Left renal pelvis (tissue), 4 donors: ENCODE measurements around the gene WWOX. TPM values are rescaled to one million over a fixed set of nuclear protein-coding genes. Genes with fewer than 3 reads are reported as not detected.

Source experiments
- DNase-seq, 4 donors: peaks; one replicate each; pipeline ENCODE4 v3.0.0-alpha.2; 2013; ENCODE audit warnings: low read depth in 4 of 4, low spot score in 3 of 4
- polyA plus RNA-seq, 4 donors: library from polyadenylated mRNA; unstranded; fragments of 120-200 nt; gene quantifications; one replicate each; pipeline ENCODE4 v1.2.1, GENCODE V29; 2013; ENCODE audit not compliant: insufficient read length in 4 of 4

The WWOX gene
- polyA plus RNA-seq, 4 donors: 19.6 to 43.2 (median 39.7) TPM

DNA sequence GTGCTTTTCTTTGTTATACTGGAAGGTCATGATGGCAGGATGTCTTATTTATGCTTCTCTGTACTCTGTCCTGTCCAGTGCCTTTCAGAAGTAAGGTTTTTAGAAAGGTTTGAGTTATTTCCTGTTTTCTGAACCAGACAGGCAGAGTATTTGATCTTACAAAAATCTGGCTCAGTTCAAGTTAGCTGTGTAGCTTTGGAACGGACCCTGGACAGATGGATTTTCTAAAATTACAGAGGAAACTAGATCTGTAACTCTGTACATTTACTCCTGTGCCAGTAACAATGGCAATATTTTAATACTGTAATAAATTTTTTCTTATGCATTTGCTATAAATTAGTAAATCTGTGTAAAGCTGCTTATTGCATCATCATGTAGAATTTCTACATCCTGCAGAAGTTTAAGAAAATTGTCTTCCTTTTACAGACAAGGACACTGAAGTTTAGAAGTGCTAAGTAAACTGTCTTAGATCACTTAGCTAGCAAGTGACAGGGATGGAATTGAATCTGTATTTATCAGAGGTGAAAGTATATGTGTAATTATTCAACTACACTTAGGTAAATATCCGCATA lies 347.6 kb downstream of the WWOX start:
- DNase-seq: no peak

DNA sequence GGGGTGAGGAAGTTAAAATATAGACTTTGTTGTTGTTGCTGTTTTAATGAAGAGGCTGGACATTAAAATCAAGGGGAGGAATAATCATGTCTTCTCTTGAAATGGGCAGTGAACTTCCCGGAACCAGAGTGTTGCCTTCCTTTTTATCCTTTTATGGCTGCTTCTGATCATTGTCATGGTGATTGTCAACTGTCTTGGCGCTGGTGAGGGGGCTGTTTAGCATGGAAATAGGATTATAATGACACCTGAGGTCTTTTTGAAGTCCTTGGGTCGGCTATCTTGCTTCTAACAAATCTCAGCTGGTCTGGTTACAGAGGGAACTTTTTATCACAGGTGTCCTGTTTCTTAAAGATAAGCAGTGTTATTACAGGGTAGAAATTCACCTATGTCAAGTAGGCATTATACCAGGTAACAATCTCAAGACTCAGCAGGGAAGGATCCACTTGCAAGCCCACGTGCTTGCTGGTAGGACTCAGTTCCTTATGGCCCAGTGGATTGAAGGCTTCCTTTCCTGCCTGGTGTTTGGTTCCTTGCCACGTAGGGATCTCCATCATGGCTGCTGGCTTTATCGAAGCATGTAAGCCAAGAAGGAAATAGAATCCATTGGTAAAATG lies 349.3 kb downstream of the WWOX start:
- no peak for DNase-seq

DNA sequence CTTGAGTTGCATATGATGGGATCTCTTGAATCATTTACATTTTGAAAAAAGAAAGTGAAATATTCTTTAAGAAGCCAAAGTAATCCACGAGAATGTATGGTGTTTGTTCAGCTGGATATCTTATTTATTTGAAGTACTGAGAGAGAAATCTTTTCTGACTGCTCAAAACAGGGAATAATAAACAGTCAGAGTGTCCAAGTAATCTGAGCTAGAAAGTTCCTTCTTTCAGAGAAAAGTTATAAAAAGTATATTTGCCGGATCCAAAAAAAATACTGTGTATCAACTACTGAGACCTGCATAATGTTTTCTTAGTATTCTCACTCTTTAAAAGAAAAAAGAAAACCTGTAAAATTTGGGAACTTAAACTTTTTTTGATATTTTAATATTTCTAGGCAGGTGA lies 350.8 kb downstream of the WWOX start:
- DNase-seq: no peak

DNA sequence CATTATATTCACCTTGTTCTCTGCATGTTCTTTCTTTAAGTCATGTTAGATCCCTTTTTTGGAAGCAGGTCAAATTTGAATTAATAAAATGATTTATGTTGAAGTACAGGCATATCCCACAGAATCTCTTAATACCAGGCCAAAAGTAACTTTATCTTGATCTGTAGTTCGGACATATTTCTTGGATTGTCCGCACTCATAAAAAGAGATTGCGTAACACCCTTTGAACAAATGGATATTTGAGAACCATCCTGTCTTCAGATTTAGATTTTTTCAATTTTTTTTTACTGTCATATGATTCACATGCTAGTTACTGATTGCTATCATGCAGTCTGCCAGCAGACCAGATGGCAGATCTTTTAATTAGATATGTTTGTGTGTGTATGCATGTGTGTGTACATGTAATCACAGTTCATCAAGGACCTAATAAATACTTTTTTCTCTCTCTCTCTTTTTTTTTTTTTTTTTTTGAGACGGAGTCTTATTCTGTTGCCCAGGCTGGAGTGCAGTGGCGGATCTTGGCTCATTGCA lies 352.6 kb downstream of the WWOX start:
- no peak for DNase-seq

DNA sequence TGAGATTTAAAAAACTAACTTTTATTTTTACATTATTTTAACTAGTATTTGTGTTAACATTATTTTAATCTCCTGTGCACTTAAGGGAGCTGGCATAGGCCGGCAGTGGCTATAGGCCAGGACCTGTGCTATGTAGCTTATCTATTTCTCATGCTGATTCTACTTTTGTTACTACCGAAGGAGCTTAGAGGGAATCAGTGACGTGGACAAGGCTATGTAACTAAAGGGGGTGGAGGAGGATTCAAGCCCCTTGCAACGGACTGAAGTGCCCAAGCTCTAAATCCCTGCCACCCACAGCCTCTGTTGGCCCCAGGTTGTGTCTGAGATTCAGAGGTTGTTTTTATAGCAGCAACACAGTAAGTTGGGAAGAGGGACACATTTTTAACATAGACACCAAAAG lies 356.4 kb downstream of the WWOX start:
- DNase-seq: no peak

DNA sequence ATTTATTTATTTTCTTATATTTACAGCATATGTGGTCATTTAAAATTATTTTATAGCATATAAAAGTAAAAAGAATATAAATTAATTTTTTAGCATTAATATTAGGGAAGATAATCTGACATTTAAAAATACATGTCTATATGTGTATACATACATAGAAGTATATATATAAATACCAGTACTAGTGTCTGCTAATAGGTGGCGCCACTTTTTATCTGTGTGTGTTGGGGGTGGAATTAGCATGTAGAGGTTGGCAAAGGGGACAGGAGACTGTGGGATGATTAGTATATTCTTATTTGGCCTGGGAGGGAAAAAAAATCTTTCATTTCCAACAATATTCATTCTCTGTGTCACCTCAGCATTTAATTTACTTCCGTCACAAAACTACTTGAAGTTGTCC lies 359.1 kb downstream of the WWOX start:
- DNase-seq: no peak

DNA sequence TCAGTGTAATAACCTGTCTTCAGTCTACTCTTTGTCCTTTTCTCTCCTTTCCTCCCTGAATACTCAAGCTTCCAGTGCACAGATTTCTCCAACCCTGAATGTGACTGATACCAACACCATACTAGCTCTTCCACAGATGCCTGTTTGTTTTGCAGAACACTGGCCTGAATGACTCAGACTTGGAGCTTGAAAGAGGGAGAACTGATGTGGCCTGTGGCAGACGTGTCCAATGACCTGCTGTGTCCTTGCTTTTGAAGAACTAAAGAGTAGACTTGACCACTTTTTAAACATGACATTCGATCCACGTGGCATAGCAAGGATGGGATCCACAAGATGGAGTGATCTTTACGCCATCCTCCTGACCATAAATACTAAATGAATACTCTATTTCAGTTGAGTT lies 361.0 kb downstream of the WWOX start:
- DNase-seq: no peak

DNA sequence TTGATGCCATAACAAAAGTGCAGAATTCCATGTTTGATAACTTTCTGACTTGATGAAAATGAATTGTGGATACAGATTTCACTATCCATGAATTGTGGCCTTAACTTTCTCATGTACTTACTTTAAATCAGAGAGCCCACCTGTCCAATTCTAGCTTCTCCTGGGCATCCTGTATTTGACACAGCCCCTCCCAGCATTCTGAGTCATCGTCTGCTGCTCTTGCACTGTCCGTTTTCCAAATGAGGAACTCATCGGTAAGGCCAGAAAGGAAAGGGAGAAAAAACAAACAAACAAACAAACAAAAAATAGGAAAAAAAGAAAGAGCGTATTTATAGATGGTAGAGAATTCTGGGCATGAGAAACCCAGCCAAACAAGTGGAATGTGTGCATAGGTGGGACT lies 361.6 kb downstream of the WWOX start:
- no peak for DNase-seq

DNA sequence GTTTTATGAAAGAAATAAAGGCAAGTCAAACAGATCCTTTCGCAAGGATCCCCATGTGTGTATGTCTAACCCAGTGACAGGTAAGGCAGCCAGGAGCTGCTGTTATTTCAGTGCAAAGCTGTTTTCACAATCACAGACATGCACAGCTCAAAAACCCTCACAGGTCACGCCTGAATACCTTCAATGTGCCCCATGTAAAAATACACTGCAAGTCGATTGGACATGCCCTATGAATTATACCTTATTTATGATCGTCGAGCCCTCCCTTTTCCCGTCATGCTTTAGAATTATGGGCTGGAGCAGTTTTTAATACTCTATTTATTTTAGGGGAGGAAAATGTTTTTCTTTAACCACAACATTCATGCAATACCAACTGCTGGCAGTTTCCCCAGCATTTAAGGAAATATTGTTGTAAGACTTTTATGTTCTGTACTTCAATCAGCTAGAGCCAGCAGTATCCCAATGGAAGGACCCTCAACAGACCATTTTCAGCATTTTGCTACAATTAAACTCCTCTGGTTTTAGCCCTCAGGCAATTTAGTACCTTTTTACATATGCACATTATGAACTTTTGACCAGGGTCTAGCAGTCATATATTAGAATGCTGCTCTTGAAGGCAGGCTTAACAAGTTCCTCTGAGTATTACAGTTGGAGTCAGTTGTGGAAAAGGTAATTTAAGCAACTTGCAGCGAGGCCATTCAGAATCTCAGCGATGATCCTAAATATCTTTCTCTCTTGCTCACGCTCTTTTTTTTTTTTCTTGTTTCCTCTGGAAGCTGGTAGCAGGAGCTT lies 362.2 kb downstream of the WWOX start:
- DNase-seq: no peak

DNA sequence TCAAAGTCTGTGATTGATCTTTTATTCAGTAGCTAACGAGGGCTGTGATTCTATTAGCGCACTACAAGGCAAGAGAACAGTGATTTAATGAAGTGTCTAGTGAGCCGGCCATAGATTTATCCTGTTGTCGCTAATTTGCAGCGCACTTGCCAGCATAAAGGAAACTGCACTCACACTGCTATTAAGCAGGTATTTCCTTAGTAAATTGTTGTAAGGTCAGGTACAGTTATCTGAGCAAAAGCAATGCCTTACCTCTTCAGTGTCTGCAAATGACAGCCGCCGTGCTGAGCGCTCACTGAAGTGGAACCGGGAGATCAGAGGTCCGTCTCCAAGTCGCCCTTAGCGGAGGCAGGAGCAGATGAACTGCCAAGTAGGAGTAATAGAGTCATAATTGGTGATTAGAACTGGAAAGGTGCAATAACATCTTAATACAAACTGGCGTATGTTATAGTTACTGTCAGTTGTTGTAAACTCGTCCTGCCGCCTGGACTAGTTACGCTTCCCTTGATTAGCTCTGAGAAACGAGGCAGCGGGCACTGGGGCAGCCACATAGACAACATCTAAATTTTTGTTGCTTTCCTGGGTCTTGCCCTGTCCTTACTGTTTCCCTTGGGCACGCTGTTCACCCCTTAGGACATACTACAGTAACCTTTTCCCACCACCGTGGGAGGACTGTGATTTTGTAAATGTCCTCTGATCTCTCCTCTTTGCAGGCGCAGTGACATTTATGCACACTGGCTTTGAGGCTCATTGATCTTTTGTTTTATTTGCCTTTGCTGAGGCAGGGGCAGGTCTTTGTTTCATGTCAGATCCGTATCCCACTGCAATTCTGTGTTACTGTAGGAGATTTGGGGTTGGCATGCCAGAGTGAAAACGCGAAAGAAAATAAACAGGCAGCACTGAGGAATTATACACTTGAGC lies 363.1 kb downstream of the WWOX start:
- DNase-seq: no peak

DNA sequence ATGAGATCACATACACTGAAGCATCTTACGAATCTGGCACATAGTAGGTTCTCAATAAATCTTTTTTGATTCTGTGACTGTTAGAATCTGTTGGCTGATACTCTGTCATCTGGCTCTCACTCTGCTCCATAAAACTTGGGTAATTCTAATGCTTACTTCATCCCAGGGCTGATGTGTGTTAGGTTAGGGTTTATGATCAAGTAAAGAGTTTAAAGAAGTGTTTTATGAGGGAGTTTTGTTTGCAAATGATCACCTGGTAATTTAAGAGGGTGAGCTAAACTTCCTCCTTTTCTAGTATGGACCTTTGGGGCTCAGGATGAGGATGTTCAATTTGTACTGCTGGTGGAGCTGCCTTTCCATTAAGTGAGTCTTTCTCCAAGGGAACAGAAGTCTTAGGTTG lies 364.1 kb downstream of the WWOX start:
- no peak for DNase-seq

DNA sequence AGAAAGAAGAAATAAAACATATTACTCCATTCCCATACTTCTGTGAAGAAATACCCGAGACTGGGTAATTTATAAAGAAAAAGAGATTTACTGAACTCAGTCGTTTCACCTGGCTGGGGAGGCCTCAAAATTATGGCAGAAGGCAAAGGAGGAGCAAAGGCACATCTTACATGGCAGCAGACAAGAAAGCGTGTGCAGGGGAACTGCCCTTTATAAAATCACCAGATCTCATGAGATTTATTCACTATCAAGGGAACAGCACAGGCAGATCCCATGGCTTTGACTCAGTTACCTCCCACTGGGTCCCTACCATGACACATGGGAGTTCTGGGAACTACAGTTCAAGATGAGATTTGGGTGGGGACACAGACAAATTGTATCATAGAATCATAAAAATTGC lies 365.4 kb downstream of the WWOX start:
- no peak for DNase-seq

DNA sequence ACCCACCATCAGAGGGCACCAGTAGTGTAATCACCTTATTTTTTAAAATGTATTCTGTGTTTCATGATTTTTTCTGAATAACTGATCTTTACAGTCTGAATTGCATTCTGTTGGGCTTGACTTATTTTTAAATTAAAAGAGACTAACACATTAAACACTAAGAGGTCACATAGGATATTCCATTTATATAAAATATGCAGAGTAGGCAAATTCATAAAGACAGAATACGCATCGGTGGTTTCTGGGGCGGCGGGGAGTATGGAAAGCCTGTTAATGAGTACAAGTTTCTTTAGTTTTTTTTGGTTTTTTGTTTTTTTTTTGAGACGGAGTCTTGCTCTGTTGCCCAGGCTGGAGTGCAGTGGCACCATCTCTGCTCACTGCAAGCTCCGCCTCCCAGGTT lies 366.3 kb downstream of the WWOX start:
- no peak for DNase-seq

DNA sequence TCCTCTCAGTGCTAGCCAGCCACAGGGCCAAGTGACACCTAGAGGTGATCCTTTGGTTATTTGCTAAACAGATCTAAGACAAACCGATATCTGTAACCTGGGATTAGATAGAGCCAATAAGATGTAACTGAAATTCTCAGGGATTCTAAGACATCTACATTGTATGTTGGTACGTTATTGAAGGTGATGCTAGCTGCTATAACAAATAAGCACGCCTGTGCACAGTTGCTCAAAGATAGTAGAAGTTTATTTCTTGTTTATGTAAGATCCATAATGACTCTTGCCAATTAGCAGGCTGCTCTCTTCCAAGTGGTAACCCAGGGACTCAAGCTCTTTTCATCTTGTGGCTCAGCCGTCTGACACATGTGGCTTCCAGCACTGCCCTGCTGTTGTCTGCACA lies 370.3 kb downstream of the WWOX start:
- DNase-seq: no peak

DNA sequence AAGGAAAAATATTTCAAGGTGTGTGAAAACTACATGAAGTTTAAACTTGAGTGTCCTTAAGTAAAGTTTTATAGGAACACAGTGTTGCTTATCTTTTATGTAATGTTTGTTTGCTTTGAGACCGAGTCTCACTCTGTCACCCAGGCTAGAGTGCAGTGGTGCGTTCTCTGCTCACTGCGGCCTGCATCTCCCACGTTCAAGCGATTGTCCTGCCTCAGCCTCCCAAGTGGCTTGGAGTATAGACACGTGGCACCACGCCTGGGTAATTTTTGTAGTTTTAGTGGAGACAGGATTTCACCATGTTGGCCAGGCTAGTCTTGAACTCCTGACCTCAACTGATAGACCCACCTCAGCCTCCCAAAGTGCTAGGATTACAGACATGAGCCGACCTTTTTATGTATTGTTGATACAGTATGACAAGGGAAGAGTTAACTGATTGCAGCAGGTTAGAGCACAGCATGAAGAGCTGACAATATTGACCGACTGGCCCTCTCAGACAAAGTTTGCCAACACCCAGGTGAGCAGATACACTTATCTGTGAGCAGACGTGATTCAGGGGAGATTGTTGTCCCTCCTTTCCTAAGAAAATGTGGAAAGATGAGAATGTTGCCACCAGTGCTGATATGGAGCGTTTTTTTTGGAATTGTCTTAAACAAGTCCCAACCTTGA lies 373.7 kb downstream of the WWOX start:
- no peak for DNase-seq

DNA sequence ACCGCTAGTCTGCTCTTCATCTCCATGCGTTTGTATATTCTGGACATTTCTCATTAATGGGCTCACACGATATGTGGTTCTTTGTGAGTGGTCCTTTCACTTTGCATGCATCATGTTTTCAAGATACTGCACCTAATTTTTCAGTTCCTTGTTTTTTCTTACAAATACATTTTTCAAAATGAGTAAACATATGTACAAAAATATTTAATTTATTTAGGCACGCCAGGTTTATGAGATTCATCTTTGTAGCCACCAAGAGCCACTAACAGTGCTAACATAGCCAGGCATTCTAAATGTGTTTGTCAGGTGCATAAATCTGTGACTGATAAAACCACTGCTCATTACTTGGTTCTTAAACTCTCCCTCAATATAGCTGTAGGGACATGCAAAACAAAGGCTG lies 375.3 kb downstream of the WWOX start:
- DNase-seq: no peak

DNA sequence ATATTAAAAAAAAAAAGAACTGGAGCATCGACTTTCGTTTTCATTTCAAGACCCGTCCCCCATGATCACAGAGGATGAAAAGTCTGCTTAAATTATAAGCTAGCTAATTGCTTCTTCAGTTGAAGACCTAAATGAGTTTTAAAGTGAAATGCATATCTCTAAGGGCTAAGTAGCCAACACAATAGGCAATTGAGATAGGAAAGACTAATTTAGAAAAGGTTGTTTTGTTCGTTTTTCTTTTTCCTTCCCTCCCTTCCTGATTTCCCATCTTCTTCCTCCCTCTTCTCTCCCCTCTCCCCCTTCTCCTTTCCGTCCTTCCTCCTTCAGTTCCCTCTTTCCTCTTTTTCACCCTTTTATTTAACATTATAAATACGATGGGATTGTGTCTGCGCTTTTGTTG lies 377.2 kb downstream of the WWOX start:
- DNase-seq: no peak

DNA sequence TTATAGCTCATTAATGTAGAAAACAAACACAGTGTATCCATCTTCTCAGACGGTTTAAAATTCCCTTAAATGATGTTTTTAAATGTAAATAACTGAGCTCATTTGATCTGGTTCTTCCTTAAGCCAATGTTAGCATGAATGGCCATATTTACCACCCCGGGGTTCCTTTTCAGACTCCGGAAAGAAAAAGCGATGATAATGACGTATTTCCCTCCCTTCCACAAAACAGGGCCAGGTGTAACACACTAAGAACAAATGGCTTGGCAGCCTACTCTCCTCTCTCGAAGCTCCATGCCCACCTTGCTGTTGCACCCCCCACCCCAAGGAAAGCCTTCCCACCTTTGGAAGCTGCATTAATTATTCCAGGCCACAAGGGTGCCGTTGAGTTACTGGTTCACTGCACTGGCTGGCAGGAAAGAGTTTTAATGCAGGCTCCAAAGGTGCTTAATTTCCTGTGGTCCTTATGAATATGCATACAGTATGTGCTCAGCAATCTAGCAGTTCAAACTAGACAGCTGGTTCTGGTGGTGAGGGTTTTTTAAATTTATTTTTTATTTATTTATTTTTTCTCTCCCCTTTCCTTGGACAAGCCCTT lies 378.9 kb downstream of the WWOX start:
- DNase-seq: no peak

DNA sequence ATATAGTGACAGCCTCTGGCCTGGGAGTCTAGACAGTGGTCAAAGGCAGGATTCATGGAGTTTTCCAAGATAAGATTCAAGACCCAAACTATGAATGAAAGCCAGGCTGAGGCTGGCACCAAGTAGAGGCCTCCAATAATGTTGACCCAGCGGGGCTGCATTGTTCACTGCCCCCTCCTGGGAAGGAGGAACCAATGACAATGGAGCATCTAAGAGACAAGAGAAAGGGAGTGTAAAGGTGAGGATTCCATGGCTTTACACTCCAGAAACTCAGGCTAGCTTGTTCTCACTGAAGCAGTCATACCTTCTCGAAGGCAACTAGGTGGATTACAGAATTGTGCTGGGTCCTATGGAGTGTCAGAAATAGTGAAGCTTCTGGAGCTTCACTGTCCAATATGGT lies 380.3 kb downstream of the WWOX start:
- no peak for DNase-seq

DNA sequence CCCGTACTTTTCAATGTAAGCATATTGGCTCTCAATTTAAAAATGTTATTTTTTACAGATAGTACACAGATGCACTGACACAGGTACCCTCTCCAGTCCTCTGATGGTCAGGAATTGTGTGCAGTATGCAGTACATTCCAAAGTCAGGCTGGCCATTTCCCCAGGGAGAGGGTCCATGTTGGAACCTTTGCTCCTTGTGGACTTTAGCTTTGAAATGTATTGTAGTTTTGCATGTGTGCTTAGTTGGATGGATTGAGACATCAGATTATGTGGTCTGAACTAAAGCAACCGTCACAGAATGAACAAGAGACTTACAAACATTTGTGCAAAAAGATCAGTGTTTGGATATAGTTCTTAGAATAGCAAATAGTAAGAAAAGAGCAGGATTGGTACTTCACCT lies 381.1 kb downstream of the WWOX start:
- DNase-seq: no peak
